ENCODE measurements around the gene ZNF106.

ZNF106 gene

GRCh38 chr15:42419369-42419768 lies 71.6 kb downstream of the ZNF106 start:
- H3K4me3 ChIP-seq (ENCODE audit: low read depth, low read length), result no peak overlapping the region
- no peak for TF ChIP-seq CTCF (conservative IDR thresholded peaks at IDR 0.05; ENCODE audit: low read depth, low read length)
- DNase-seq (ENCODE audit: low read depth), result no peak

- no peak overlapping the region for H3K4me3 ChIP-seq (ENCODE audit: low read depth, low read length)
- no peak for DNase-seq (ENCODE audit: low read depth)
- no peak for TF ChIP-seq CTCF (conservative IDR thresholded peaks at IDR 0.05; ENCODE audit: low read depth, low read length)
Measured at GRCh38 chr15:42413920-42414319, 77.0 kb downstream of the ZNF106 start.

- H3K4me3 ChIP-seq (ENCODE audit: low read depth, low read length), result no peak overlapping the region
- DNase-seq (ENCODE audit: low read depth), result no peak
- TF ChIP-seq CTCF (conservative IDR thresholded peaks at IDR 0.05; ENCODE audit: low read depth, low read length), result no peak
Measured at GRCh38 chr15:42411884-42412283, 79.1 kb downstream of the ZNF106 start.

- TF ChIP-seq CTCF (conservative IDR thresholded peaks at IDR 0.05; ENCODE audit: low read depth, low read length), result no peak
- H3K4me3 ChIP-seq (ENCODE audit: low read depth, low read length), result no peak overlapping the region
- DNase-seq (ENCODE audit: low read depth), result no peak
Measured at GRCh38 chr15:42409011-42409410, 81.9 kb downstream of the ZNF106 start.

- no peak for DNase-seq (ENCODE audit: low read depth)
- no peak for TF ChIP-seq CTCF (conservative IDR thresholded peaks at IDR 0.05; ENCODE audit: low read depth, low read length)
- no peak overlapping the region for H3K4me3 ChIP-seq (ENCODE audit: low read depth, low read length)
Measured at GRCh38 chr15:42408178-42408577, 82.8 kb downstream of the ZNF106 start.

GRCh38 chr15:42405863-42406482 lies 85.0 kb downstream of the ZNF106 start:
- no peak overlapping the region for H3K4me3 ChIP-seq (ENCODE audit: low read depth, low read length)
- DNase-seq (ENCODE audit: low read depth), result no peak
- no peak for TF ChIP-seq CTCF (conservative IDR thresholded peaks at IDR 0.05; ENCODE audit: low read depth, low read length)

- TF ChIP-seq CTCF (conservative IDR thresholded peaks at IDR 0.05; ENCODE audit: low read depth, low read length), result no peak
- H3K4me3 ChIP-seq (ENCODE audit: low read depth, low read length), result no peak overlapping the region
- no peak for DNase-seq (ENCODE audit: low read depth)
Measured at GRCh38 chr15:42404461-42405235, 86.3 kb downstream of the ZNF106 start.
